ENCODE data around the gene MTHFD1L. TPM values are rescaled to one million over a fixed set of nuclear protein-coding genes. Genes with fewer than 3 reads are reported as not detected.

Gene MTHFD1L
- total and polyA plus RNA-seq, 2 of the 4 experiments (the other 2 are of a cell fraction) = 43.5 to 53.2 TPM

DNA sequence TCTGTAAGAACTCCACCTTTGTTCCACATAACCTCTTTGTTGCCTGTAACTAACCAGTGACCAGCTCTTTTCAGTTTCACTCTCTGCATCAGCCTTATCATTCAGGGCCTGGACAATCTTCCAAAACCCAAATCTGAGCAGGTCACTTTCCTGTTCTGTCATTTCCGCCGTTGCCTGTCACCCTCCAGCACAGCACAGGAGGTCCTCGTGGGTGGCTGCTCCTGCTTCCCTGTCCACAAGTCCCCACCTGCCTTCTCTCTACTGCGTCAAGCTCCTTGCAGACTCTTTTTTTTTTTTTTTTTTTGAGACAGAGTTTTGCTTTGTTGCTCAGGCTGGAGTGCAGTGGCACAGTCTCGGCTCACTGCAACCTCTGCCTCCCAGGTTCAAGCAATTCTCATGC, 73.9 kb downstream of the MTHFD1L start:
- BruUV-seq (replicated peaks) = no TSS peak
- H2BK20ac ChIP-seq (ENCODE audit: low read depth, low read length) = no peak overlapping the region
- H3K27me3 ChIP-seq (ENCODE audit: control insufficient read depth, insufficient read depth, low read length) = no peaks in the 10 kb centered on the region
- no peak overlapping the region for H4K8ac ChIP-seq (ENCODE audit: low read depth in 2 of 2, low read length in 2 of 2)
- ATAC-seq (ENCODE audit: low read depth) = no peak
- H4K5ac ChIP-seq (ENCODE audit: low read depth, low read length) = no peak overlapping the region
- peaks cover 41 to 57% of the 10 kb centered on the region in 2 experiments for H3K79me1 ChIP-seq (ENCODE audit: low read depth in 1 of 2, low read length in 2 of 2)
- no peak overlapping the region for H3K23ac ChIP-seq (ENCODE audit: low read depth, low read length)
- H3K9ac ChIP-seq (ENCODE audit: low read depth, low read length) = no peak overlapping the region
- dilution Hi-C loops (cut with HindIII; ENCODE audit: low sequenced_read_pairs, unreplicated experiment) = no loop called here
- no peak overlapping the region for H3K4me3 ChIP-seq (ENCODE audit: insufficient read depth, low read depth, low read length)
- no peak overlapping the region for H3K14ac ChIP-seq (replicated peaks; ENCODE audit: low read depth, low read length)
- no peak overlapping the region for H3K56ac ChIP-seq (ENCODE audit: extremely low read depth, insufficient read depth, low read length)
- H2BK15ac ChIP-seq (ENCODE audit: low read depth, low read length) = no peak overlapping the region
- ChIA-PET POLR2A (ENCODE audit: unreplicated experiment) (no interaction called here), CTCF (no interaction called here)
- WGBS, 2 experiments (ENCODE audit: extremely low coverage in 2 of 2, insufficient read length in 1 of 2) = no CpG with 5 or more reads among the region's 5 CpGs
- H2BK120ac ChIP-seq (ENCODE audit: low read depth, low read length) = no peak overlapping the region
- TF ChIP-seq RAD21 (IDR thresholded peaks at IDR 0.05; ENCODE audit: low read length) (no peak), RFX5 (IDR thresholded peaks at IDR 0.05; ENCODE audit: low read depth, low read length) (no peak), CHD1 (IDR thresholded peaks at IDR 0.05; ENCODE audit: low read depth, low read length) (no peak), FOS (IDR thresholded peaks at IDR 0.05; ENCODE audit: low read depth, low read length) (no peak), MXI1 (IDR thresholded peaks at IDR 0.05; ENCODE audit: borderline replicate concordance, low read depth, low read length) (no peak), RCOR1 (IDR thresholded peaks at IDR 0.05; ENCODE audit: insufficient replicate concordance, low read length) (no peak), SMC3 (IDR thresholded peaks at IDR 0.05; ENCODE audit: low read depth, low read length) (no peak), ELK1 (IDR thresholded peaks at IDR 0.05; ENCODE audit: borderline replicate concordance, low read depth, low read length) (no peak), CEBPB (IDR thresholded peaks at IDR 0.05; ENCODE audit: low read depth, low read length) (no peak)
- H3K18ac ChIP-seq (ENCODE audit: low read depth, low read length) = no peak overlapping the region
- intact Hi-C loops (cut with micrococcal nuclease) = no loop called here
- H2AK9ac ChIP-seq (replicated peaks; ENCODE audit: low read depth, low read length, poor library complexity) = no peak overlapping the region
- H3K9me1 ChIP-seq (ENCODE audit: insufficient read depth, low read length) = peaks cover 23% of the 10 kb centered on the region
- H3K4ac ChIP-seq (ENCODE audit: low read depth, low read length) = no peak overlapping the region
- no peak overlapping the region for H3K27ac ChIP-seq (ENCODE audit: insufficient read depth, low read length)
- no peaks in the 10 kb centered on the region for H3K9me3 ChIP-seq (ENCODE audit: control insufficient read depth, insufficient read depth, low read length)
- no peak overlapping the region for H4K91ac ChIP-seq (ENCODE audit: insufficient read depth, low read depth, low read length)
- DNase-seq = no peak
- no peak overlapping the region for H3K4me2 ChIP-seq (ENCODE audit: low read depth, low read length)
- peak overlapping the region; percentile 26 for H2BK5ac ChIP-seq (ENCODE audit: low read depth, low read length, poor library complexity, severe bottlenecking)
- peaks cover 6% of the 10 kb centered on the region for H3K4me1 ChIP-seq (ENCODE audit: control insufficient read depth, insufficient read depth, low read length)
- peaks cover 59% of the 10 kb centered on the region for H3K36me3 ChIP-seq (ENCODE audit: control insufficient read depth, insufficient read depth, low read length)
- no peak overlapping the region for H2AFZ ChIP-seq (replicated peaks; ENCODE audit: low read length, poor library complexity)
- H2AK5ac ChIP-seq (ENCODE audit: low read depth, low read length) = no peak overlapping the region
- in situ Hi-C loops (cut with MboI; ENCODE audit: low sequenced_read_pairs) = no loop called here
- no peaks in the 10 kb centered on the region for H4K20me1 ChIP-seq (ENCODE audit: insufficient read depth, low read length)
